ENCODE data around the gene BRINP3.

Gene BRINP3

GRCh38 chr1:190322274-190322673 lies 155.4 kb downstream of the BRINP3 start:
- Histone ChIP-seq H3K36me3 (ENCODE audit: low read length) (no peaks in the 10 kb centered on the region), H3K27ac (ENCODE audit: low read depth, low read length) (no peak overlapping the region), H3K27me3 (ENCODE audit: low read length) (no peaks in the 10 kb centered on the region), H3K79me2 (ENCODE audit: insufficient read depth, low read length) (no peaks in the 10 kb centered on the region), H3K9me3 (ENCODE audit: insufficient read depth, low read length) (no peaks in the 10 kb centered on the region), H3K9me2 (replicated peaks; ENCODE audit: insufficient read depth, low read length) (no peaks in the 10 kb centered on the region), H3K4me3 (ENCODE audit: insufficient read depth, low read length, poor library complexity, severe bottlenecking) (no peak overlapping the region), H3F3A (ENCODE audit: insufficient read depth) (no peaks in the 10 kb centered on the region), H4K20me1 (ENCODE audit: low read depth, low read length) (no peaks in the 10 kb centered on the region), H3K4me2 (ENCODE audit: low read depth, low read length, poor library complexity, severe bottlenecking) (no peak overlapping the region), H2AFZ (ENCODE audit: low read depth, low read length, severe bottlenecking) (no peak overlapping the region), H3K9ac (ENCODE audit: low read length) (no peak overlapping the region)
- TF ChIP-seq EZH2phosphoT487 (conservative IDR thresholded peaks at IDR 0.05; ENCODE audit: low read length) (no peak), CTCF (IDR thresholded peaks at IDR 0.05; ENCODE audit: insufficient read depth, low read length, poor library complexity, severe bottlenecking) (no peak)

- H3K36me3 ChIP-seq (ENCODE audit: low read length), result no peaks in the 10 kb centered on the region
- no peaks in the 10 kb centered on the region for H4K20me1 ChIP-seq (ENCODE audit: low read depth, low read length)
Observed at GRCh38 chr1:190320952-190321351, 156.7 kb downstream of the BRINP3 start.

GRCh38 chr1:190312763-190313162 lies 164.9 kb downstream of the BRINP3 start:
- H4K20me1 ChIP-seq (ENCODE audit: low read depth, low read length), result no peaks in the 10 kb centered on the region
- H3K4me2 ChIP-seq (ENCODE audit: low read depth, low read length, poor library complexity, severe bottlenecking), result no peak overlapping the region
- H2AFZ ChIP-seq (ENCODE audit: low read depth, low read length, severe bottlenecking), result no peak overlapping the region
- no peaks in the 10 kb centered on the region for H3K27me3 ChIP-seq (ENCODE audit: low read length)
- no peak overlapping the region for H3K9ac ChIP-seq (ENCODE audit: low read length)
- H3F3A ChIP-seq (ENCODE audit: insufficient read depth), result no peaks in the 10 kb centered on the region
- TF ChIP-seq EZH2phosphoT487 (conservative IDR thresholded peaks at IDR 0.05; ENCODE audit: low read length) (no peak), CTCF (IDR thresholded peaks at IDR 0.05; ENCODE audit: insufficient read depth, low read length, poor library complexity, severe bottlenecking) (no peak)
- no peak overlapping the region for H3K27ac ChIP-seq (ENCODE audit: low read depth, low read length)
- no peaks in the 10 kb centered on the region for H3K9me3 ChIP-seq (ENCODE audit: insufficient read depth, low read length)
- no peak overlapping the region for H3K4me3 ChIP-seq (ENCODE audit: insufficient read depth, low read length, poor library complexity, severe bottlenecking)
- no peaks in the 10 kb centered on the region for H3K79me2 ChIP-seq (ENCODE audit: insufficient read depth, low read length)
- no peaks in the 10 kb centered on the region for H3K36me3 ChIP-seq (ENCODE audit: low read length)
- no peaks in the 10 kb centered on the region for H3K9me2 ChIP-seq (replicated peaks; ENCODE audit: insufficient read depth, low read length)

More at GRCh38 chr1:190320952-190321351, 156.7 kb downstream of the BRINP3 start:
- no peak for TF ChIP-seq EZH2phosphoT487 (conservative IDR thresholded peaks at IDR 0.05; ENCODE audit: low read length)
- TF ChIP-seq CTCF (IDR thresholded peaks at IDR 0.05; ENCODE audit: insufficient read depth, low read length, poor library complexity, severe bottlenecking), result no peak
- H3K9me2 ChIP-seq (replicated peaks; ENCODE audit: insufficient read depth, low read length), result no peaks in the 10 kb centered on the region
- H3K27ac ChIP-seq (ENCODE audit: low read depth, low read length), result no peak overlapping the region
- no peak overlapping the region for H3K9ac ChIP-seq (ENCODE audit: low read length)
- H3F3A ChIP-seq (ENCODE audit: insufficient read depth), result no peaks in the 10 kb centered on the region
- no peak overlapping the region for H3K4me2 ChIP-seq (ENCODE audit: low read depth, low read length, poor library complexity, severe bottlenecking)
- H3K9me3 ChIP-seq (ENCODE audit: insufficient read depth, low read length), result no peaks in the 10 kb centered on the region
- H3K4me3 ChIP-seq (ENCODE audit: insufficient read depth, low read length, poor library complexity, severe bottlenecking), result no peak overlapping the region
- H2AFZ ChIP-seq (ENCODE audit: low read depth, low read length, severe bottlenecking), result no peak overlapping the region
- no peaks in the 10 kb centered on the region for H3K79me2 ChIP-seq (ENCODE audit: insufficient read depth, low read length)
- H3K27me3 ChIP-seq (ENCODE audit: low read length), result no peaks in the 10 kb centered on the region

Data from SU-DHL-6 (cell line).